HG03064 (cell line): ENCODE results near the gene TLR9.

ENCODE experiments used
- ATAC-seq: cut with Tn5 transposase; IDR thresholded peaks from one replicate; pipeline ENCODE4 v1.9.1; 2021; ENCODE audit warnings: low read depth; ENCODE audit not compliant: unreplicated experiment

Gene TLR9

DNA sequence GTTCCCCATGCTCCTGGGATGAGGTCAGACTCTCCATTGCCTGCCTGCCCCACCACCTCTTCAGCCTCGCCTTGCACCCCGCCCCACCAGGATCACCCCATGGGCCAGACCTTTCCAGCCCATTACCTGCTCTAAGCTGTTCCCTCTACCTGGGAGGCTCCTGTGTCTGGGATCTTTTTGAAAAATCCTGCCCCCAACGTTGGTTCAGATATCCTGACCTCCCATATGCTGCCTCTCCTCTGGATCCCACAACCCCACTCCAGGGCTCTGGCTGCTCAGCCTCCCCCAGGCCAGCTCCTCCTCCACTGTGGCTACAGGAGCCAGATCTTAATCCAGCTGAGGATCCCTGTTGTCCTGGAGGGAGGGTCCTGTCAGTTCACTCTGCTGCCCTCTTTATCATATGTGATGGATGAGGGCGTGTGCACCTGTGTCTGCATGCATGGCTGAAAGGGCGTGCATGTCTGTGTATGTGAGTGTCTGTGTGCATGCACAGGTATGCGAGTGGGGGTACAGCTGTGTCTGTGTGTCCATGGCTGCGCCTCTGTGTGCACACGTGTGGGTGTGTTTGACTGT lies 49.2 kb downstream of the TLR9 start:
- ATAC-seq: no peak

DNA sequence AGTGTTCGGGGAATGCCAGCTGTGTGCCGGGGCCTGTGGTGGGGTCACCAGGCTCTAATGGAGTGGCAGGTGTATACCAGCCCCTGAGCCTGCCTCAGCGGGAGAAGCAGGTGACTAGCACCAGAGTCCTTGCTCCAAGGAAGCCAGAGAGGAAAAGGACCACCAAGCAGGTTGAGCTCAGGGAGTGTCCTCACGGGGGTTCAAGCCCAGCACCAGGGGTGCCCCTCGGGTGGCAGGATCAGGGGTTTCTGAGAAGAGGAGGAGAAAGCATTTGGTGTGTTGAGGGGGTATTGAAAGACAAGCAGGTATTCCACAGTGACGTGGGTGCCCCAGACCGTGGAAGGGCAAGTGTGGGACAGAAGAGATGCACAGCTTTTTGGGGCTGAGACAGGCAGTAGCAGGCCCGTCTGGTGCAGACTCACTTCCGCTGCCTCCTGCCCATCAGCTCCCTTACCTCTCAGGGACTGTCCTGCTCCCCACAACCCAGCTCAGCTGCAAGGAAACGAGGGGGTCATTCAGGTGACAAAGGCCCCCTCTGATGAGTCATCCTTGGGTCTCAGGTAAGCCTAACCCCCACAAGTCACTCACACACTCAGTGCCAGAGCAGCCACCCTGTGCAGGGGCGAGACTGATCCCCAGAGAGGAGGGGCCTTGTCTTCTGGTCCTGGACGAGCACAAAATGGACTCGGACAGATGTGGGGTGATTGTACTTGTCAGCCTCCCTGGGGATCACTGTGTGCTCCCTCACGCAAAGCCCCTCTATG lies 49.8 kb downstream of the TLR9 start:
- no peak for ATAC-seq

DNA sequence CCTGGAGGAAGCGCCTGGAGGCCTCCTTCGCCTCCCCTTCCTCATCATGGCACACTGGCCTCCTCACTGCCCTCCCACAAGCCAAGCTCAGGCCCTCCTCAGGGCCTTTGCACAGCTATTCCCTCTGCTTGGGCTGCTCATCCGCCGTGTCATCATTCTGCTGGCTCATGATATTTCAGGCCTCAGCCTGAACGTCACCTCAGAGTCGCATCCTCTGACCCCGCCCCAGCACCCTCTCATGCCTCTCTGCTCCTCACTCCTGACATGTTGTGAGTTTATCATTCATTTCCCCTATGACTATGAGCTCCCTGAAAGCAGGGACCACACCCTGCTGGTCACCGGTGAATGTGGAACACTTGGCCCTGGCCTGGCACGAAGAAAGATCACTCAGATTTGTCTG lies 50.5 kb downstream of the TLR9 start:
- no peak for ATAC-seq

DNA sequence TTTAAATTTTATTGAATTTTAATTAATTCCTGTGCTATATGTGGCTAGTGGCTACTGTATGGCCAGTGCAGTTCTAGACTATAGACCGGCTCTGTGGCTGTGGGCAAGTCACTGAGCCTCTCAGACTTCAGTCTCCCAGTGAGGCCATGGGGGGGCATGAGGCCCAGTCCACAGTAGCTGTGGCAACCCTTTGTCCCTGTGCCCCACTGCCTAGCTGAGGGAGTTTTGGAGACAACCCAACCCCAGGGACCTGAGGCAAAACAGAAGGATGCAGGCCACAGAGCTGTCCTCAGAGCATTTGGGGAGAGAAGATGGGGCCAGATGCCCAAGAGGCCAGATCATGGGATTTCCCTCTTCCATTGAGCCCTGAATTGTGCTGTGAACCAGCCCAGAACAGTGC lies 52.3 kb downstream of the TLR9 start:
- ATAC-seq: no peak

DNA sequence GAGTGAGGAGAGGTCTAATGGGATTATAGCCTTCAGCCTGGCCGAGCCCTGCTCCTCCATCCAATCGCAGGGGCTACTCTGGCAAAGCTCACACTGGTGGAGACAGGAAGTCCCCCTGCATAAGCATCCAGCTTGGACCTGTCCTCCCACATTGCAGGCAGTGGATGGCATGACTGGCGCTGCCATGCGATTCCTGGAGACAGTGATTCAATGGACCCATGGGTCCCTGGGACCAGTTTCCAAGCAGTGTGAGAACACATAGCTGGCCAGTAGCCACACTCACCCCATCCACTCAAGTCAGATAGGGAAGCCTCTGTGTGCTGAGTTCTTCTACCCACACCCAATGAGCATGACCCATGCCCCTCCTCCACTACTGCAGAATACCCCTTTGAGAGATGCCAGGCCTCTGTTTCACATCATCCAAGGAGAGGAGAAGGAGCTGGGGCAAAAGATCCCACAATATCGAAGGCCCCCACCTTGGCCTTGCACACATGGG lies 53.1 kb downstream of the TLR9 start:
- ATAC-seq: no peak

DNA sequence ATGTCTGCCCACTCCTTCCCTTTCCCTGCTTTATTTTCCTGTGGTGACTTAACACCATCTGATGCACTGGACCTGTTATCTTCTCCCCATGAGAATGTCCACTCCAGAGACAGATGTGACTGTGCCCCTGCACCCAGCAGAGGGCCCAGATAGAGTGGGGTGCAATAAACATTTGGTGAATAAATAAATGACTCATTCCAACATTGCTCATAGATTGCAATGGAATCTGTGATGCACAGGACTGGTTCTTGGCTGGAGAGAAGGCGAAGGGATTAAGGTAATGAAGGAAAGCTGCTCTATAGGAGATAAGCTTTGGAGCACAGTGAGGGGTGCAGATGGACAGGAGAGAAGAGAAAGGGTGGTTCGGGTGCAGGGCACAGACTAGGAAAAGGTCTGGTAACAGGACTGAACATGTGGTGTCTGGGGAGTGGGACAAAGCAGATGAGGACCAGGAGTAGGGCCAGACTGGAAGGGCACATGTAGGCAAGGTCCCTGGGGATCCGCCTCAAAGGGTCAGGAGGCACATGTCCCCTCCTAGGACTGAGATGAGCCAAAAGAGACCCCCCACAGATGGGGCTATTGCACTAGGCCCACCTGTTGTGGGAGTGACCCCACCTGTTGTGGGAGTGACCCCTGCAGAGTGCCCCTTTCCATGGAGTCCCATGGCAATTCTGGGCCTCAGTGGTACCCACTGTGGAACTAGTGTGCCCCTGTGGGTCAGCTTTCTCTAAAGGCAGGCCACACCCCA lies 53.8 kb downstream of the TLR9 start:
- no peak for ATAC-seq
